GM12891 (cell line): ENCODE results near the gene ZNF862.

Experiments
- PAX5 ChIP-seq: IDR thresholded peaks from 2 replicates; pipeline ENCODE4 v1.6.1; 2011; ENCODE audit warnings: low read length, moderate library complexity, mild to moderate bottlenecking; ENCODE audit not compliant: insufficient read depth, severe bottlenecking
- POLR2A ChIP-seq: IDR thresholded peaks from 2 replicates; pipeline ENCODE4 v1.6.1; 2011; ENCODE audit warnings: low read depth, low read length, control low read depth
- POLR2AphosphoS5 ChIP-seq: IDR thresholded peaks from 2 replicates; pipeline ENCODE4 v1.6.1; 2011; ENCODE audit warnings: low read depth, low read length, control low read depth

GRCh38 chr7:149866779-149867447, 28.7 kb downstream of the ZNF862 start:
- TF ChIP-seq PAX5 (no peak), POLR2A (no peak), POLR2AphosphoS5 (no peak)
